ENCODE measurements around the gene CFAP46. TPM values are rescaled to one million over a fixed set of nuclear protein-coding genes. Genes with fewer than 3 reads are reported as not detected.

CFAP46 gene
- total and polyA plus RNA-seq, 4 donors, result 3.1 to 18.8 (median 7.1) TPM

DNA sequence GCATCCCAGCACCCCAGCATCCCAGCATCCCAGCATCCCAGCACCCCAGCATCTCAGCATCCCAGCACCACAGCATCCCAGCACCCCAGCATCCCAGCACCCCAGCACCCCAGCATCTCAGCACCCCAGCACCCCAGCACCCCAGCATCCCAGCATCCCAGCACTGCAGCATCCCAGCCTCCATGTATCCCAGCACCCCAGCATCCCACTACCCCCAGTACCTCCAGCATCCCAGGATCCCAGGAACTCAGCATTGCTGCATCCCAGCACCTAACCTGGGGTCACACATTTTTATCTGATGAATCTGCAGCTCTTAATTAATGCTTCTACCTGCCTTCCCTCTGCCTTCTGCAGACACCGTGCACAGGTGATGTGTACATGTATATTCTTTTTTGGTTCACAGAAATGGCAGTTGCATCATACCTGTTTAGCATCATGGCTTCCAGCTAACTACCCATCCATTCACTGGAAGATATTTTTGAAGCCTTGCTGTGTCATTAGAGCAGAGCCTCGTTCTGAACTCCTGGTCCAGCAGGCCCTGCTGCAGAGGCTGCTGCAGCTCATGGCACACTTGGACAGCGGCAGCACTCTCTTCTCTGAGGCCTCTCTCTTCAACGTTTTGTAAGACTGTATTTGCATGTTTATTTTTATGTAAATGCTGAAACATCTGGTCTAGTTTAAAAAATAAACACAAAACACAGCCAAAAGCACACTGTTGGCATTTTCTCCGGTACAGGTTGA is 4.6 kb upstream of the CFAP46 start:
- peaks cover 2 to 49% (median 9%) of the 10 kb centered on the region in 3 donors for H3K27me3 ChIP-seq (ENCODE audit: control insufficient read depth in 3 of 3, insufficient read depth in 3 of 3, low read length in 2 of 3)
- ATAC-seq (ENCODE audit: insufficient read depth, low FRiP score) (no peak), DNase-seq (peak in 2 of 3 donors; percentile 9 to 19)
- TF ChIP-seq, protein P1, sequence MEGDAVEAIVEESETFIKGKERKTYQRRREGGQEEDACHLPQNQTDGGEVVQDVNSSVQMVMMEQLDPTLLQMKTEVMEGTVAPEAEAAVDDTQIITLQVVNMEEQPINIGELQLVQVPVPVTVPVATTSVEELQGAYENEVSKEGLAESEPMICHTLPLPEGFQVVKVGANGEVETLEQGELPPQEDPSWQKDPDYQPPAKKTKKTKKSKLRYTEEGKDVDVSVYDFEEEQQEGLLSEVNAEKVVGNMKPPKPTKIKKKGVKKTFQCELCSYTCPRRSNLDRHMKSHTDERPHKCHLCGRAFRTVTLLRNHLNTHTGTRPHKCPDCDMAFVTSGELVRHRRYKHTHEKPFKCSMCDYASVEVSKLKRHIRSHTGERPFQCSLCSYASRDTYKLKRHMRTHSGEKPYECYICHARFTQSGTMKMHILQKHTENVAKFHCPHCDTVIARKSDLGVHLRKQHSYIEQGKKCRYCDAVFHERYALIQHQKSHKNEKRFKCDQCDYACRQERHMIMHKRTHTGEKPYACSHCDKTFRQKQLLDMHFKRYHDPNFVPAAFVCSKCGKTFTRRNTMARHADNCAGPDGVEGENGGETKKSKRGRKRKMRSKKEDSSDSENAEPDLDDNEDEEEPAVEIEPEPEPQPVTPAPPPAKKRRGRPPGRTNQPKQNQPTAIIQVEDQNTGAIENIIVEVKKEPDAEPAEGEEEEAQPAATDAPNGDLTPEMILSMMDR (IDR thresholded peaks at IDR 0.05; ENCODE audit: control extremely low read depth, extremely low read depth), result no peak
- H3K9me3 ChIP-seq (ENCODE audit: control insufficient read depth in 4 of 4, insufficient read depth in 3 of 4, low read length in 3 of 4), result no peaks in the 10 kb centered on the region
- no peak overlapping the region for H3K27ac ChIP-seq (ENCODE audit: low read depth in 1 of 2, low read length in 1 of 2)
- peaks cover 0 to 5% (median under 1%) of the 10 kb centered on the region in 5 donors for H3K4me1 ChIP-seq (ENCODE audit: control insufficient read depth in 5 of 5, insufficient read depth in 5 of 5, low read length in 5 of 5)
- no peaks in the 10 kb centered on the region for H3K36me3 ChIP-seq (ENCODE audit: control insufficient read depth in 4 of 4, insufficient read depth in 4 of 4, low read length in 4 of 4)
- H3K9ac ChIP-seq (ENCODE audit: insufficient read depth in 1 of 2, low read length in 2 of 2), result no peak overlapping the region
- 51 to 63% methylated on average over 5 of the region's 5 CpGs for WGBS, 2 donors
- no peak overlapping the region for H3K4me3 ChIP-seq

DNA sequence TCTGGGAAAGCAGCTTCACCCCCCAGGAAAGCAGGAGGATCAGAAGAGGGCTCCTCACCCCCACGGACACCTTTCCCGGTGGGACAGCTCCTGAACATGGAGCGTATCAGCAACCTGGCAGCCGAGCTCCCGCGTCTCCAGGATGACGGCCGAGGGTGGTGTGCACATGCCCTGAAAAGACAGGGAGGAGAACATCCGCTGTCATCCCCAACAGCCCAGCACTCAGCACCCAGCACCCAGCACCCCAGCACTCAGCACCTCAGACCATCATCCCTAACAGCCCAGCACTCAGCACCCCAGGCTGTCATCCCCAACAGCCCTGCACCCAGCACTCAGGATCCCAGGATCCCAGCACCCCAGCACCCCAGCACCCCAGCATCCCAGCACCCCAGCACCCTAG is 3.9 kb upstream of the CFAP46 start:
- Histone ChIP-seq H3K4me3 (no peak overlapping the region), H3K36me3 (ENCODE audit: control insufficient read depth in 4 of 4, insufficient read depth in 4 of 4, low read length in 4 of 4) (no peaks in the 10 kb centered on the region), H3K4me1 (ENCODE audit: control insufficient read depth in 5 of 5, insufficient read depth in 5 of 5, low read length in 5 of 5) (peaks cover 0 to 11% (median 2%) of the 10 kb centered on the region in 5 donors), H3K27me3 (ENCODE audit: control insufficient read depth in 3 of 3, insufficient read depth in 3 of 3, low read length in 2 of 3) (peaks cover 0 to 45% (median 9%) of the 10 kb centered on the region in 3 donors), H3K27ac (ENCODE audit: low read depth in 1 of 2, low read length in 1 of 2) (no peak overlapping the region), H3K9ac (ENCODE audit: insufficient read depth in 1 of 2, low read length in 2 of 2) (no peak overlapping the region), H3K9me3 (ENCODE audit: control insufficient read depth in 4 of 4, insufficient read depth in 3 of 4, low read length in 3 of 4) (no peaks in the 10 kb centered on the region)
- ATAC-seq (ENCODE audit: insufficient read depth, low FRiP score) (no peak), DNase-seq (no peak)
- WGBS, 2 donors, result 84 to 91% methylated on average over 9 of the region's 9 CpGs
- TF ChIP-seq, protein P1 (IDR thresholded peaks at IDR 0.05; ENCODE audit: control extremely low read depth, extremely low read depth), result no peak

DNA sequence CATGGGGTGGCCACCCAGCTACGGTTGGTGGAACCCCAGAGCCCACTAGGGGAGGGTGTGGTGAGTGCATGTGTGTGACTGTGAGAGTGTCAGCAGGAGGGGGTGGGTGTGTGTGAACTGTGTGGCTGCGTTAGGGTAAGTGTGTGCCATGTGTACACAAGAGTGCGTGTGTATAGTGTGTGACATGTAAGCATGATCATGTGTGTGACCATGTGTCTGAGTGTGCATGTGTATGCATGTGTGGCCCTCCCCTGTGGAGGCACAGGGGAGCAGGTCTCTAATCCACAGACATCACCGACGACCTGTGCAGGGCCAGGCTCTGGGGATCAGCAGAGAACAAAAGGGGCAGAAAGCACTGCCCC is 3.5 kb upstream of the CFAP46 start:
- TF ChIP-seq, protein P1 (IDR thresholded peaks at IDR 0.05; ENCODE audit: control extremely low read depth, extremely low read depth), result no peak

More for the DNA sequence above, 3.5 kb upstream of the CFAP46 start:
- WGBS, 2 donors, result 71 to 88% methylated on average over 5 of the region's 5 CpGs
- no peak overlapping the region for H3K9ac ChIP-seq (ENCODE audit: insufficient read depth in 1 of 2, low read length in 2 of 2)
- H3K27ac ChIP-seq (ENCODE audit: low read depth in 1 of 2, low read length in 1 of 2), result no peak overlapping the region
- H3K27me3 ChIP-seq (ENCODE audit: control insufficient read depth in 3 of 3, insufficient read depth in 3 of 3, low read length in 2 of 3), result peaks cover 0 to 41% (median 9%) of the 10 kb centered on the region in 3 donors
- H3K4me3 ChIP-seq, result no peak overlapping the region
- H3K4me1 ChIP-seq (ENCODE audit: control insufficient read depth in 5 of 5, insufficient read depth in 5 of 5, low read length in 5 of 5), result peaks cover 0 to 11% (median 2%) of the 10 kb centered on the region in 5 donors
- DNase-seq (peak in 1 of 3 donors; percentile 8), ATAC-seq (ENCODE audit: insufficient read depth, low FRiP score) (no peak)
- H3K9me3 ChIP-seq (ENCODE audit: control insufficient read depth in 4 of 4, insufficient read depth in 3 of 4, low read length in 3 of 4), result no peaks in the 10 kb centered on the region
- H3K36me3 ChIP-seq (ENCODE audit: control insufficient read depth in 4 of 4, insufficient read depth in 4 of 4, low read length in 4 of 4), result no peaks in the 10 kb centered on the region

Data from lung (tissue), 12 donors.